ENCODE measurements around the gene ZNRF1. TPM values are rescaled to one million over a fixed set of nuclear protein-coding genes. Genes with fewer than 3 reads are reported as not detected.

Gene ZNRF1
- polyA plus RNA-seq, 1 experiment: 36.5 TPM

DNA sequence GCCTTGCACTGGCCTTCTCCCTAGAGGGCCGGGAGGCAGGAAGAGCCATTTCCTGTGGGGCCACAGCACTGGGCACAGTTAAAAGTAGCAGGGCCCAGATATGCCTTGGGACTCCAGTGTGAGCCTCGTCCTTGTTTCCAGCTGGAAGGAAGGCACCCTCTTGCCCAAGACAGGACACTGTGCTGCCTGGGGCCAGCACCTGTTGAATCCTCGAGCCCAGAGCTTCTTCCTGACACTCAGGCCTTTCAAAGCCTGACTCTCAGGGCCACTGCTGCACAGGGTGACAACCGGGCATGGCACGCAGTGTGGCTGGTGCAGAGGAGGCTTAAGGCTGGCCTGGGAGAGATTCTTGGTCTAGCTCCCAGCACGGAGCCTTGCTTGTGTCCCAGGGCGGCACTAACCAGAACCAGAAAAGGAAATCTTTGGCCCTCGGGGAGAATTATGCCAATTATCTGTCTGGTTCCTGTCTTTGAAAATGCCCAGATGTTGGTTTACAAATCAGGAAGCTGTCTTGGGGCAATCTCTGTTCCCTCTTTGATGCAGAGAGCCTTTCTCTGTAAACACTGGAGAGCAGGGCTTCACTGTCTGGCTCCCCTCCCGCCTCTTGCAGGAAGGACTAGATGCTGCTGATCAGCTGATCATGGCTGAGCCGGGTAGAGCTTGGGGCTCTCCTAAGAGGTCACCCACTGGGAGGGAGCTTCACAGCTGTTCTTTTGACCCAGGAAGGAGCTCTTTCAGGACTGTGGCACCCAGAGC lies 106.7 kb downstream of the ZNRF1 start:
- DNase-seq (ENCODE audit: low read depth, low spot score): peak; percentile 24
- H3K9me3 ChIP-seq (ENCODE audit: control insufficient read depth, insufficient read depth, low read length): no peaks in the 10 kb centered on the region; the same call in 1 of the 2 replicates
- peak overlapping the region; percentile 47 for H3K27ac ChIP-seq (ENCODE audit: low read depth, low read length)
- TF ChIP-seq, protein P1, sequence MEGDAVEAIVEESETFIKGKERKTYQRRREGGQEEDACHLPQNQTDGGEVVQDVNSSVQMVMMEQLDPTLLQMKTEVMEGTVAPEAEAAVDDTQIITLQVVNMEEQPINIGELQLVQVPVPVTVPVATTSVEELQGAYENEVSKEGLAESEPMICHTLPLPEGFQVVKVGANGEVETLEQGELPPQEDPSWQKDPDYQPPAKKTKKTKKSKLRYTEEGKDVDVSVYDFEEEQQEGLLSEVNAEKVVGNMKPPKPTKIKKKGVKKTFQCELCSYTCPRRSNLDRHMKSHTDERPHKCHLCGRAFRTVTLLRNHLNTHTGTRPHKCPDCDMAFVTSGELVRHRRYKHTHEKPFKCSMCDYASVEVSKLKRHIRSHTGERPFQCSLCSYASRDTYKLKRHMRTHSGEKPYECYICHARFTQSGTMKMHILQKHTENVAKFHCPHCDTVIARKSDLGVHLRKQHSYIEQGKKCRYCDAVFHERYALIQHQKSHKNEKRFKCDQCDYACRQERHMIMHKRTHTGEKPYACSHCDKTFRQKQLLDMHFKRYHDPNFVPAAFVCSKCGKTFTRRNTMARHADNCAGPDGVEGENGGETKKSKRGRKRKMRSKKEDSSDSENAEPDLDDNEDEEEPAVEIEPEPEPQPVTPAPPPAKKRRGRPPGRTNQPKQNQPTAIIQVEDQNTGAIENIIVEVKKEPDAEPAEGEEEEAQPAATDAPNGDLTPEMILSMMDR (IDR thresholded peaks at IDR 0.05; ENCODE audit: low read depth, low read length): no peak
- no peaks in the 10 kb centered on the region for H3K27me3 ChIP-seq (ENCODE audit: control insufficient read depth, insufficient read depth, low read length)
- ChIA-PET CTCF (interaction anchor here (0.7 to 1.9 kb wide), 5 partner anchors 9 to 392 kb away, joined by 3 to 11 read pairs (median 3); partner anchors contain the start of genes WDR59 and ZNRF1), POLR2A (interaction anchor here (0.7 to 1.3 kb wide), 2 partner anchors 9 to 18 kb away, joined by 3 to 7 read pairs; no protein-coding TSS in a partner anchor)
- no peak overlapping the region for H3K4me3 ChIP-seq (ENCODE audit: low read depth, low read length)

- no peaks in the 10 kb centered on the region for H3K27me3 ChIP-seq (ENCODE audit: control insufficient read depth, insufficient read depth, low read length)
- peak overlapping the region; percentile 11 for H3K27ac ChIP-seq (ENCODE audit: low read depth, low read length)
- no peak for DNase-seq (ENCODE audit: low read depth, low spot score)
- no peaks in the 10 kb centered on the region; the same call in 1 of the 2 replicates for H3K9me3 ChIP-seq (ENCODE audit: control insufficient read depth, insufficient read depth, low read length)
- CTCF ChIA-PET: interaction anchor here (0.8 to 2.6 kb wide), 3 partner anchors 17 to 109 kb away, joined by 3 to 13 read pairs (median 11); partner anchors contain the start of gene ZNRF1
- TF ChIP-seq, protein P1 (IDR thresholded peaks at IDR 0.05; ENCODE audit: low read depth, low read length): no peak
- H3K4me3 ChIP-seq (ENCODE audit: low read depth, low read length): no peak overlapping the region
- POLR2A ChIA-PET: interaction anchor here (0.7 kb wide), 1 partner anchor 20 kb away, joined by 6 read pairs; no protein-coding TSS in a partner anchor
Measured at GRCh38 chr16:75106351-75107274, 107.8 kb downstream of the ZNRF1 start.

- CTCF ChIA-PET: interaction anchor here (2.6 kb wide), 1 partner anchor 109 kb away, joined by 13 read pairs; the partner anchor contains the start of gene ZNRF1
- Histone ChIP-seq H3K27me3 (ENCODE audit: control insufficient read depth, insufficient read depth, low read length) (no peaks in the 10 kb centered on the region), H3K4me3 (ENCODE audit: low read depth, low read length) (no peak overlapping the region), H3K9me3 (ENCODE audit: control insufficient read depth, insufficient read depth, low read length) (no peaks in the 10 kb centered on the region; the same call in 1 of the 2 replicates), H3K27ac (ENCODE audit: low read depth, low read length) (peak overlapping the region; percentile 31)
- no peak for DNase-seq (ENCODE audit: low read depth, low spot score)
- POLR2A ChIA-PET: interaction anchor here (0.7 kb wide), 1 partner anchor 21 kb away, joined by 6 read pairs; no protein-coding TSS in a partner anchor
- TF ChIP-seq, protein P1 (IDR thresholded peaks at IDR 0.05; ENCODE audit: low read depth, low read length): no peak
Measured at GRCh38 chr16:75107505-75107904, 108.7 kb downstream of the ZNRF1 start.

DNA sequence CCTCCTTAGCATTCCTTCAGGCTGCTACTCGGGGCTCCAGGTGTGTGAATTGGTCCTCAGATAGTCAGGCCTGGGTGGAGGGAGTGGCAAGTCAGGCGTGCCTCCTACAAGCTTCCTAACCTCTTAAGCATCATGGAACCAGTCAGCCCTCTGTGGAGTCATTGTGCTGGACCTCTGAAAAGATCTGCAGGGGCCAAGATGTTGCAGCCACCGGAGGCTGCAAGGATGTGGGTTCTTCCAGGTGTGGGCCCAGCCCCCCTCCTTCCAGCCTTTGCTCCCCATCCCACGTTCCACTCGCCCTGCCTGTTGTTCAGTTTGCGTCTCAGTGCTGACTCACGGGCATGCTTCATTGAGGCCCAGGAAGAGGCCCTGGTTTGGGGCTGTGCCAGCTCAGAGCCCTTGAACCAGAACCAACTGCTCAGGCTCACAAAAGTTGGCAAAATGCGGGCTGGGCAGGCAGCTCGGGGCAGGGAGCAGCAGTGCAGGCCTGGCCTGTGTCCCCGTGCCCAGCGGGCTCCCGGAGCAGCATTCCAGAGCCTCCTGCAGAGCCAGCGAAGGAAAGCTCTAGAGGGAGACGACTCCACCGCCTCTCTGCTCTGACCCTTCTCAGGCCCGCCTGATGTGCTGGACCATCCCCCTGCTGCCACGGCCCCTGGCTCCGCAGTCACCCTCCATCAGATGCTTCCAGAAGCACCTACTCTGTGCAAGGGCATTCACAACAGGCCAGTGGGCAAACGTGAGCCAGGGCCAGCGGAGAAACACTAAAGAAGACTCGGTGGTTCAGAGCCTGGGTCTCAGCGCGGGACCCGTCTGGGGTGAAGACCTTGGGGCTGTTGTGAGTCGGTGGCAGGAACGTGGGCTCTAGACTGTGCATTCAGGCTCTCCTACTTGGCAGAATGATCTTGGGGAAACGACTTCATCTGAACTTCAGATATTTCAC lies 110.2 kb downstream of the ZNRF1 start:
- no peak overlapping the region for H3K4me3 ChIP-seq (ENCODE audit: low read depth, low read length)
- DNase-seq (ENCODE audit: low read depth, low spot score): peak; percentile 79
- TF ChIP-seq, protein P1 (IDR thresholded peaks at IDR 0.05; ENCODE audit: low read depth, low read length): no peak
- H3K9me3 ChIP-seq (ENCODE audit: control insufficient read depth, insufficient read depth, low read length): no peaks in the 10 kb centered on the region; the same call in 1 of the 2 replicates
- POLR2A ChIA-PET: interaction anchor here (1.0 to 1.5 kb wide), 2 partner anchors 22 to 124 kb away, joined by 3 to 4 read pairs; partner anchors contain the start of gene WDR59
- no peaks in the 10 kb centered on the region for H3K27me3 ChIP-seq (ENCODE audit: control insufficient read depth, insufficient read depth, low read length)
- H3K27ac ChIP-seq (ENCODE audit: low read depth, low read length): peak overlapping the region; percentile 73
- CTCF ChIA-PET: interaction anchor here (0.6 to 3.7 kb wide), 6 partner anchors 21 to 167 kb away, joined by 3 to 22 read pairs (median 10); partner anchors contain the start of genes WDR59 and ZNRF1

All from AG04450 (cell line).